Endodermal cell (in vitro differentiated cells): ENCODE measurements around the gene SNX5. TPM values are rescaled to one million over a fixed set of nuclear protein-coding genes. Genes with fewer than 3 reads are reported as not detected.

ENCODE experiments used
- DNase-seq: peaks from one replicate; pipeline ENCODE4 v3.0.0-alpha.2; 2017
- H3K27ac ChIP-seq: 2 replicates; pipeline ENCODE4 v1.5.1; 2013; ENCODE audit warnings: mild to moderate bottlenecking, low read depth, low read length, moderate library complexity
- H3K27me3 ChIP-seq: 2 replicates; pipeline ENCODE4 v1.6.1; 2013; ENCODE audit warnings: mild to moderate bottlenecking, low read length, moderate library complexity; ENCODE audit not compliant: insufficient read depth, control insufficient read depth, poor library complexity, severe bottlenecking
- H3K36me3 ChIP-seq: 2 replicates; pipeline ENCODE4 v1.7.0; 2013; ENCODE audit warnings: mild to moderate bottlenecking, low read length, moderate library complexity; ENCODE audit not compliant: control insufficient read depth, insufficient read depth
- H3K4me1 ChIP-seq: one replicate; pipeline ENCODE4 v1.7.0; 2013; ENCODE audit warnings: low read length; ENCODE audit not compliant: control insufficient read depth, insufficient read depth
- H3K4me3 ChIP-seq: 2 replicates; pipeline ENCODE4 v1.5.1; 2013; ENCODE audit warnings: mild to moderate bottlenecking, low read length, moderate library complexity
- H3K9ac ChIP-seq: 2 replicates; pipeline ENCODE4 v1.6.1; 2013; ENCODE audit warnings: mild to moderate bottlenecking, low read length, moderate library complexity; ENCODE audit not compliant: poor library complexity, severe bottlenecking; ENCODE audit errors: extremely low read depth
- H3K9me3 ChIP-seq: 2 replicates; pipeline ENCODE4 v1.6.1; 2013; ENCODE audit warnings: mild to moderate bottlenecking, low read length, moderate library complexity; ENCODE audit not compliant: control insufficient read depth
- H3K27ac Mint-ChIP-seq: 2 replicates; pipeline ENCODE4 v1.8.0; 2020; ENCODE audit warnings: mixed read lengths
- H3K27me3 Mint-ChIP-seq: 2 replicates; pipeline ENCODE4 v1.8.0; 2021; ENCODE audit warnings: mild to moderate bottlenecking, mixed read lengths; ENCODE audit not compliant: insufficient read depth
- H3K36me3 Mint-ChIP-seq: 2 replicates; pipeline ENCODE4 v1.8.0; 2020; ENCODE audit warnings: low read depth, mixed read lengths
- H3K4me1 Mint-ChIP-seq: 2 replicates; pipeline ENCODE4 v1.8.0; 2020; ENCODE audit warnings: mixed read lengths
- H3K4me3 Mint-ChIP-seq: 2 replicates; pipeline ENCODE4 v1.8.0; 2020; ENCODE audit warnings: mild to moderate bottlenecking, moderate library complexity, mixed read lengths
- H3K9me3 Mint-ChIP-seq: 2 replicates; pipeline ENCODE4 v1.8.0; 2020; ENCODE audit warnings: mild to moderate bottlenecking, mixed read lengths
- WGBS, 2 experiments: methylation state at CpG; one replicate each; pipeline versions ENCODE4 v1.1.5 to v1.1.7; 2013; ENCODE audit warnings: missing lambda C conversion rate in 2 of 2, mixed read lengths in 1 of 2; ENCODE audit not compliant: insufficient coverage in 1 of 2, insufficient read length in 1 of 2; 5-methylcytosine and 5-hydroxymethylcytosine counted together
- total RNA-seq, 2 donors: library from RNA; stranded (reverse); fragmentation: NEBNext Ultra II Directional in 1 of 2; extraction: Animal tissue kit (Norgen Biotek cat#: 25700) in 1 of 2; gene quantifications; 2 replicates in 1 of 2; 3 replicates in 1 of 2; pipeline ENCODE4 v1.2.1, GENCODE V29; 2021
- TF ChIP-seq, protein P1 (sequence below): fragments of 200-600 bp; sonication (generic); conservative IDR thresholded peaks from 2 replicates; pipeline ENCODE4 v1.5.0; 2021; ENCODE audit warnings: antibody characterized with exemption, mild to moderate bottlenecking

Gene SNX5
- total RNA-seq, 2 donors from 2014 or later = 170 to 171 TPM

DNA sequence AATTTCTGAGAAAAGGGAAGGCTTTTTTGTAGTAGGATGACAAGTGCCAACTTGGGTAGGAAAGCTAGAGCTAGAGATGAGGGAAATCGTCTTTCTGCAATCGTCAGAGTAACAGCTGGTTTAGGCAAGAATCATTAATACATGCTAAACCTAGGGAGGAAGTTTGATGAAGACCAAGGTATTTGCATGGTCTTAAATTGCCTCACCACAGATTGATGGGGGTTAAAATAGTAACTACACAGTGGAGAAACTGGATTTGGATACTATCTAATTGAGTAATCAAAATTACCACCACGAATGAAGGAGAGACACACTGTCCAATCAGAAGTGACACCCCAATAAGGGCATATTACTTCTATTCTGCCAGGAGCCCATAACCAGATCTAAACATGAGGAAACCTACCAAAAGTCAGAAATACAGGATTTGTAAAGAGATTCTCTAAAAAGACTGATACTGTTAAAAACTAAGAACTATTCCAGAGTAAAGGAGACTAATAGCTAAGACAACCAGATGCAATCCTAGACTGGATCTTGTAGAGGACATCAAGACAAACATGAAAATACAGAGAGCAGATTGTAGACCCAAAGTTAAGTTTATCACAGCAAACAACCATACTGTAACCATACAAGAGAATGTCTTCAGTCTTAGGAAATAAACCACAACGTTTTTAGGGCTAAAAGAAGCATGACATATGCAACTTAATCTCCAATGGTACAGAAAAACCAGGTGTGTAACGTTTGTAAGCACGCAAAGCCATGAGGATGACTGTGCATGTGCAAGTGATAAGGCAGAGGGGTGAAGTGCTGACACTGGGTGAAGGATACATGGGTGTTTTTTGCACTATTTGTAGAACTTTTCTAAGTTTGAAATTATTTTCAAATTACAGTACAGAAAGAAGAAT, 21.8 kb downstream of the SNX5 start:
- Mint-ChIP-seq H3K27ac (peak overlapping the region; percentile 22), H3K27me3 (no peaks in the 10 kb centered on the region), H3K9me3 (no peaks in the 10 kb centered on the region), H3K4me1 (no peaks in the 10 kb centered on the region), H3K4me3 (no peak overlapping the region), H3K36me3 (peaks cover 95% of the 10 kb centered on the region)
- Histone ChIP-seq H3K27me3 (no peaks in the 10 kb centered on the region), H3K4me3 (no peak overlapping the region), H3K9ac (no peak overlapping the region), H3K36me3 (peaks cover 100% of the 10 kb centered on the region), H3K27ac (no peak overlapping the region), H3K4me1 (no peaks in the 10 kb centered on the region), H3K9me3 (no peaks in the 10 kb centered on the region)
- no peak for DNase-seq
- WGBS, 2 experiments = 93 to 95% methylated on average over 5 to 6 of the region's 6 CpGs
- TF ChIP-seq, protein P1, sequence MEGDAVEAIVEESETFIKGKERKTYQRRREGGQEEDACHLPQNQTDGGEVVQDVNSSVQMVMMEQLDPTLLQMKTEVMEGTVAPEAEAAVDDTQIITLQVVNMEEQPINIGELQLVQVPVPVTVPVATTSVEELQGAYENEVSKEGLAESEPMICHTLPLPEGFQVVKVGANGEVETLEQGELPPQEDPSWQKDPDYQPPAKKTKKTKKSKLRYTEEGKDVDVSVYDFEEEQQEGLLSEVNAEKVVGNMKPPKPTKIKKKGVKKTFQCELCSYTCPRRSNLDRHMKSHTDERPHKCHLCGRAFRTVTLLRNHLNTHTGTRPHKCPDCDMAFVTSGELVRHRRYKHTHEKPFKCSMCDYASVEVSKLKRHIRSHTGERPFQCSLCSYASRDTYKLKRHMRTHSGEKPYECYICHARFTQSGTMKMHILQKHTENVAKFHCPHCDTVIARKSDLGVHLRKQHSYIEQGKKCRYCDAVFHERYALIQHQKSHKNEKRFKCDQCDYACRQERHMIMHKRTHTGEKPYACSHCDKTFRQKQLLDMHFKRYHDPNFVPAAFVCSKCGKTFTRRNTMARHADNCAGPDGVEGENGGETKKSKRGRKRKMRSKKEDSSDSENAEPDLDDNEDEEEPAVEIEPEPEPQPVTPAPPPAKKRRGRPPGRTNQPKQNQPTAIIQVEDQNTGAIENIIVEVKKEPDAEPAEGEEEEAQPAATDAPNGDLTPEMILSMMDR = no peak

DNA sequence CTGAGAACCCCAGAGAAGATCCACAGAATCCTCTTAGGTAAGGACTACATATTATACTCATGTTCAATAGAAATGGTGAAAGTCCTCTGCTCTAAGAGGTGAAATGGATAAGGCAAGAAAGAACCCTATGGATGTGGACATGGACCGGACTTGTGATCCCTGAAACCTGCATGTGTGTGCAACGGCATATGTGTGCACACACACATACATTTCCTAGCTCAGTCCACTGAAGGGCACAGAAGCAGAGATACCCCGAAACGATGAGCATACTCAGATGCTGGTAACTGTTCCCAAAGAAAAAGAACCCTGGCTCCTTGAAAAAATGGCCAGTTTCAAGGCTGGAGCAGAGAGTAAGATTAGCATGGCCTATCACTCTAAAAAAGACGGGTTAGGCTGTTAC, 22.6 kb downstream of the SNX5 start:
- Histone ChIP-seq H3K4me3 (no peak overlapping the region), H3K9ac (no peak overlapping the region), H3K36me3 (peaks cover 100% of the 10 kb centered on the region), H3K9me3 (no peaks in the 10 kb centered on the region), H3K27ac (no peak overlapping the region), H3K27me3 (no peaks in the 10 kb centered on the region), H3K4me1 (no peaks in the 10 kb centered on the region)
- Mint-ChIP-seq H3K36me3 (peaks cover 95% of the 10 kb centered on the region), H3K4me1 (peaks cover 2% of the 10 kb centered on the region), H3K4me3 (no peak overlapping the region), H3K27ac (peak overlapping the region; percentile 27), H3K9me3 (no peaks in the 10 kb centered on the region), H3K27me3 (no peaks in the 10 kb centered on the region)
- 96 to 100% methylated on average over 3 to 5 of the region's 5 CpGs for WGBS, 2 experiments
- no peak for DNase-seq
- TF ChIP-seq, protein P1 = no peak

DNA sequence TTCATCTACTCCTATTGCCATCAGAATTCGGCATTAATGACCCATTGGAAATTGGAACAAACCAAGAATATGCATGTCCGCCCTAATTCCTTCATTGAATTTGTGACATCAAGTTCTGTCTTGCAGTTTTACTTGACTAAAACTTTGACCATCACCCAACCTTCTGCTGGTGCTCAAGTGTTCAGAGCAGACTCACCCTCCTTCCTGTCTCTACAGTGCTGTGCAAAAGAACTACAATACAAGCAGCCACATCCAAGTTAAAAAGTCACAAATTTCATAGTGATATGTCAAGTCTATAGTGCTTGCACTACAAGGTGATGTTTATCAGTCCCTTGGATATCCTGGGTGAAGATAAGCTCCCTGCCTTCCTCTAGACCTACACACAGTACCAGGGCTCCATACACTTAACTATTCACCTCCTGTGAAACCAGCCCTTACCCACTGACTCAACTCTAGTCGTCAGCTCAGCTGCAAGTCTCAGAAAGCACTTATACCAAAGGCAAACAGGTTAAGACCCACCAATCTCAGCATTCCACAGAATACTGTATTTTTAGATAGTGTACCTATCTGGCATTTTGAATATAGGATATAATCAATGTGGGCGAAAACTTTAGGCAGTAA, 23.6 kb downstream of the SNX5 start:
- H3K27ac Mint-ChIP-seq = peak overlapping the region; percentile 48
- peaks cover 13% of the 10 kb centered on the region for H3K4me1 Mint-ChIP-seq
- H3K4me3 ChIP-seq = no peak overlapping the region
- 86 to 93% methylated on average over 3 to 4 of the region's 4 CpGs for WGBS, 2 experiments
- no peaks in the 10 kb centered on the region for H3K27me3 ChIP-seq
- no peak overlapping the region for H3K27ac ChIP-seq
- H3K4me1 ChIP-seq = no peaks in the 10 kb centered on the region
- TF ChIP-seq, protein P1 = no peak
- H3K9ac ChIP-seq = no peak overlapping the region
- peaks cover 93% of the 10 kb centered on the region for H3K36me3 ChIP-seq
- peaks cover 90% of the 10 kb centered on the region for H3K36me3 Mint-ChIP-seq
- no peaks in the 10 kb centered on the region for H3K27me3 Mint-ChIP-seq
- DNase-seq = no peak
- no peaks in the 10 kb centered on the region for H3K9me3 ChIP-seq
- no peak overlapping the region for H3K4me3 Mint-ChIP-seq
- no peaks in the 10 kb centered on the region for H3K9me3 Mint-ChIP-seq
